Esophagus muscularis mucosa (tissue), 4 donors: ENCODE results near the gene ACSL6.

Experiments
- EP300 ChIP-seq: sonication (generic); formaldehyde crosslinking; IDR thresholded peaks from one replicate; pipeline ENCODE4 v1.6.1; 2017; ENCODE audit warnings: antibody characterized with exemption
- POLR2A ChIP-seq: fragments of 450-650 bp; IDR thresholded peaks from one replicate; pipeline ENCODE4 v1.6.1; 2017; ENCODE audit warnings: antibody characterized with exemption, moderate library complexity, mild to moderate bottlenecking, low read depth
- POLR2AphosphoS5 ChIP-seq, 2 donors: sonication (generic); formaldehyde crosslinking; IDR thresholded peaks; one replicate each; pipeline ENCODE4 v1.6.1; 2017; ENCODE audit warnings: antibody characterized with exemption in 2 of 2
- TF ChIP-seq, protein P1 (sequence below), 3 experiments: fragments of 200-600 bp in 2 of 3; fragments of 450-650 bp in 1 of 3; sonication (generic) in 2 of 3; IDR thresholded peaks; one replicate each; pipeline ENCODE4 v1.5.1; 2017 to 2019; ENCODE audit warnings: antibody characterized with exemption in 3 of 3, mild to moderate bottlenecking in 2 of 3, moderate library complexity in 1 of 3

DNA sequence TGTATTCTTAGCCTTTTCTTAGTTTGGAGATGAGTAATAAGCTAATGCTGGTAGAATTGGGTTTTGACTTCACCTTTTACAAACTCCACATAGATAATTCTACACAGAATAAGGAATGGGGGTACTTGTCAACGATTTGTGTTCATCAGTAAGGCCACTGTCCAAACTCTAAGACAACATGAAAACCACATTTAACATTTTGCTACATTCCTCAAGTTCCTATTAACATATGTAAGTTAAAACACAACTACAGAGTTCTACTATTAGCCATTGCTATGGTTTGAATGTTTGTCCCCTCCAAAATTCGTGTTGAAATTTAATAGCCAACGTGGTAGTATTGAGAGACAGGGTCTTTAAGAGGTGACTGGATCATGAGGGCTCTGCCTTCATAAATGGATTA, 97.9 kb downstream of the ACSL6 start:
- TF ChIP-seq, protein P1, sequence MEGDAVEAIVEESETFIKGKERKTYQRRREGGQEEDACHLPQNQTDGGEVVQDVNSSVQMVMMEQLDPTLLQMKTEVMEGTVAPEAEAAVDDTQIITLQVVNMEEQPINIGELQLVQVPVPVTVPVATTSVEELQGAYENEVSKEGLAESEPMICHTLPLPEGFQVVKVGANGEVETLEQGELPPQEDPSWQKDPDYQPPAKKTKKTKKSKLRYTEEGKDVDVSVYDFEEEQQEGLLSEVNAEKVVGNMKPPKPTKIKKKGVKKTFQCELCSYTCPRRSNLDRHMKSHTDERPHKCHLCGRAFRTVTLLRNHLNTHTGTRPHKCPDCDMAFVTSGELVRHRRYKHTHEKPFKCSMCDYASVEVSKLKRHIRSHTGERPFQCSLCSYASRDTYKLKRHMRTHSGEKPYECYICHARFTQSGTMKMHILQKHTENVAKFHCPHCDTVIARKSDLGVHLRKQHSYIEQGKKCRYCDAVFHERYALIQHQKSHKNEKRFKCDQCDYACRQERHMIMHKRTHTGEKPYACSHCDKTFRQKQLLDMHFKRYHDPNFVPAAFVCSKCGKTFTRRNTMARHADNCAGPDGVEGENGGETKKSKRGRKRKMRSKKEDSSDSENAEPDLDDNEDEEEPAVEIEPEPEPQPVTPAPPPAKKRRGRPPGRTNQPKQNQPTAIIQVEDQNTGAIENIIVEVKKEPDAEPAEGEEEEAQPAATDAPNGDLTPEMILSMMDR (IDR thresholded peaks at IDR 0.05), result no peak
- TF ChIP-seq POLR2AphosphoS5 (IDR thresholded peaks at IDR 0.05), result no peak
- no peak for TF ChIP-seq EP300
- TF ChIP-seq POLR2A, result no peak
